Liver (tissue), 3 donors: ENCODE measurements around the gene COG2.

ENCODE experiments used
- CTCF ChIP-seq: fragments of 150-350 bp; IDR thresholded peaks from 2 replicates; pipeline ENCODE4 v1.5.1; 2017; ENCODE audit warnings: improper control_type of control experiment, low read depth, low read length; ENCODE audit not compliant: missing input control
- FOXA1 ChIP-seq: IDR thresholded peaks from 2 replicates; pipeline ENCODE4 v1.6.1; 2016; ENCODE audit warnings: antibody characterized with exemption
- RAD21 ChIP-seq, 2 donors: IDR thresholded peaks; 2 replicates each; pipeline ENCODE4 v1.6.1; 2016; ENCODE audit warnings: antibody characterized with exemption in 2 of 2, mild to moderate bottlenecking in 2 of 2
- YY1 ChIP-seq: IDR thresholded peaks from 2 replicates; pipeline ENCODE4 v1.6.1; 2016; ENCODE audit warnings: antibody characterized with exemption, mild to moderate bottlenecking
- donor health status: healthy.
- donor health status: healthy.

GRCh38 chr1:230626232-230626631 lies 16.0 kb upstream of the COG2 start:
- TF ChIP-seq YY1 (no peak), FOXA1 (no peak), CTCF (no peak), RAD21 (IDR thresholded peaks at IDR 0.05) (no peak)
